Small intestine (tissue), 7 donors: ENCODE measurements around the gene MAP4K3. TPM values are rescaled to one million over a fixed set of nuclear protein-coding genes. Genes with fewer than 3 reads are reported as not detected.

ENCODE experiments used
- DNase-seq, 2 donors: peaks; one replicate each; pipeline versions ENCODE4 v3.0.0 to v3.0.0-alpha.2; 2013
- FAIRE-seq: peaks from 2 replicates; lab custom pipeline; 2012; peaks lifted over from hg19 to GRCh38; lab: Jason Lieb, UNC
- H3K27ac ChIP-seq, 3 donors: one replicate each; pipeline ENCODE4 v1.5.1; 2013; ENCODE audit warnings: low read length in 2 of 3, mild to moderate bottlenecking in 2 of 3, control low read depth in 1 of 3, inconsistent platforms in 1 of 3, low read depth in 1 of 3, moderate library complexity in 1 of 3
- H3K27me3 ChIP-seq, 3 donors: one replicate each; pipeline ENCODE4 v1.6.1; 2013; ENCODE audit warnings: low read length in 3 of 3, inconsistent platforms in 1 of 3; ENCODE audit not compliant: control insufficient read depth in 3 of 3, insufficient read depth in 3 of 3
- H3K36me3 ChIP-seq, 3 donors: one replicate each; pipeline ENCODE4 v1.6.1; 2013; ENCODE audit warnings: low read length in 3 of 3, inconsistent platforms in 1 of 3, low read depth in 1 of 3, mild to moderate bottlenecking in 1 of 3, moderate library complexity in 1 of 3; ENCODE audit not compliant: control insufficient read depth in 3 of 3, insufficient read depth in 2 of 3
- H3K4me1 ChIP-seq, 3 donors: one replicate each; pipeline ENCODE4 v1.6.1; 2013; ENCODE audit warnings: low read length in 2 of 3, inconsistent platforms in 1 of 3, low read depth in 1 of 3, mild to moderate bottlenecking in 1 of 3, moderate library complexity in 1 of 3; ENCODE audit not compliant: control insufficient read depth in 3 of 3, insufficient read depth in 2 of 3
- H3K4me3 ChIP-seq, 3 donors: one replicate each; pipeline ENCODE4 v1.5.1; 2013; ENCODE audit warnings: low read length in 3 of 3, control low read depth in 1 of 3, inconsistent platforms in 1 of 3, low read depth in 1 of 3, mild to moderate bottlenecking in 1 of 3, moderate library complexity in 1 of 3
- H3K9me3 ChIP-seq, 2 donors: one replicate each; pipeline ENCODE4 v1.6.1; 2013; ENCODE audit warnings: low read depth in 1 of 2, low read length in 1 of 2; ENCODE audit not compliant: control insufficient read depth in 2 of 2, insufficient read depth in 1 of 2
- WGBS, 3 donors: extraction: QIAGEN DNeasy Blood & Tissue Kit; methylation state at CpG; one replicate each; pipeline ENCODE4 v1.1.7; 2013; 5-methylcytosine and 5-hydroxymethylcytosine counted together
- polyA plus RNA-seq, 4 donors: library from polyadenylated mRNA; stranded (reverse) in 3 of 4; unstranded in 1 of 4; fragments of 200-250 nt in 3 of 4; fragments of 120-200 nt in 1 of 4; gene quantifications; one replicate each; pipeline versions ENCODE4 v1.2.1 to v1.2.3, GENCODE V29; 2013
- donor health status: healthy with polysubstance abuse.
- donor health status: control.
- donor health status: control.
- donor health status: Bipolar disorder and iron deficiency.
- donor health status: healthy.

The MAP4K3 gene
- polyA plus RNA-seq, 4 donors = 9.5 to 29.9 (median 13.9) TPM

DNA sequence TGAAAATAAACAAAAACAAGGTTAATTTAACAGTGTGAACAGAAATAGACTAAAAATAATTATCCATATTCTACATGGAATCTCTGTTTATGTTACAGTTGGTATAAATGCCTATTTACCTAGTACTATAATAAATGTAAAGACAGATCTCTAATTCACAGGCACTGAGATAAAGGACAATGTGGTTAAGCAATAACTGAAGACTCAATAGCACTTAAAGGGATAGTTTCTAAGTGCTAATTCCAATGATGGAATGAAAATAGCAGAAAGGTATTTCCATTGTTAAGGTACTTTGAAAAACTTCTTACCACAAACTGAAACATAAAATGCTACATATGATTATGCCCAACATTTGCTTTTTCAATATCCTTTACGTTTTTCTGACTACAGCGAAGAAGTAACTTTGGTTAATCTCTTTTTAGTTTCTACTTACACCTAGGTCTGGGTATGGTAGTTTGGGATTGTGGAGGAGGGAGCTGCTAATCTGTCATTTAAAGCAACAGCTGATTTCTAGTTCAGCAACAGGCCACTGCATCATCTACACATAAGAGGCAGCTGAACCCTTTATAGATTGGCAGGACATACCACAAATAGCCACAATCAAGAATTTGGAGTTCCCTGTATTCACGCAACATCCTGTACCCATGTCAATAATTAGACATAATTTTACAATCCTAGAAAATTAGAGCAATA lies 27.2 kb downstream of the MAP4K3 start:
- no peaks in the 10 kb centered on the region for H3K27me3 ChIP-seq
- no peak overlapping the region for H3K4me3 ChIP-seq
- 67 to 83% (median 77%) methylated on average over 3 of the region's 3 CpGs for WGBS, 3 donors
- no peak overlapping the region for H3K27ac ChIP-seq
- DNase-seq (no peak), FAIRE-seq (no peak)
- H3K4me1 ChIP-seq = peaks cover 2 to 23% (median 11%) of the 10 kb centered on the region in 3 donors
- H3K36me3 ChIP-seq = no peaks in the 10 kb centered on the region
- no peaks in the 10 kb centered on the region for H3K9me3 ChIP-seq

DNA sequence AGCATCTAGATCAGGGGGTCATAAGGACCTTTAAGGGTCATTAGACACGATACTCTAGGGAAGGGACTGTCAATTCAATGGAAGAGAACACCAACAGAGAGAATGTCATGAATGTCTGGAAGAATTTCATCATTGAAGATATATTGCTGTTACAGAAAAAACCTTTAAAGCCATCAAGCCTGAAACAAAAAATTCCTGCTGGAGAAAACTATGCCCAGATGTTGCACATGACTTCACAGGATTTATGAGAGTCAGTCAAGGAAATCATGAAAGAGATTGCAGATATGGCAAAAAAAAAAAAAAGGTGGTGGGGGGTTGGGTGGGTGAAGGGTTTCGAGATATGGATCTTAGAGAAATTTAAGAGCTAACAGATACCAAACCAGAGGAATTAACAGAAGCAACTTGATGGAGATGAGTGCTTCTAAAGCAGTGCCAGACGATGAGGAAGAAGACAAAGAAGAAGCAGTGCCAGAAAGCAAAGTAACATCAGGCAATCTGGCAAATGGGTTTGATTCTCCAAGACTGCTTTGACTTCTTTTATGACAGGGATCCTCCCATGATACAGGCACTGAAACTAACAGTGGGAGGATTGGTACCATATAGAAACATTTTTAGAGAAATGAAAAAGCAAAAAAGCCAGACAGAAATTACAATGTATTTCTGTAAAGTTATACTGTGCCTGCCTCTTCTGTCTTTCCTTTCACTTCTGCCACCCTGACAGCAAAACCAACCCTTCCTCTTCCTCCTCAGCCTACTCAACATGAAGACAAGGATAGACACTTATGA lies 28.5 kb downstream of the MAP4K3 start:
- Histone ChIP-seq H3K36me3 (peaks cover 0 to 7% (median 0%) of the 10 kb centered on the region in 3 donors), H3K4me1 (peaks cover 2 to 23% (median 11%) of the 10 kb centered on the region in 3 donors), H3K4me3 (no peak overlapping the region), H3K9me3 (no peaks in the 10 kb centered on the region), H3K27me3 (no peaks in the 10 kb centered on the region), H3K27ac (no peak overlapping the region)
- 61 to 64% (median 62%) methylated on average over 3 of the region's 3 CpGs for WGBS, 3 donors
- DNase-seq (no peak), FAIRE-seq (no peak)

DNA sequence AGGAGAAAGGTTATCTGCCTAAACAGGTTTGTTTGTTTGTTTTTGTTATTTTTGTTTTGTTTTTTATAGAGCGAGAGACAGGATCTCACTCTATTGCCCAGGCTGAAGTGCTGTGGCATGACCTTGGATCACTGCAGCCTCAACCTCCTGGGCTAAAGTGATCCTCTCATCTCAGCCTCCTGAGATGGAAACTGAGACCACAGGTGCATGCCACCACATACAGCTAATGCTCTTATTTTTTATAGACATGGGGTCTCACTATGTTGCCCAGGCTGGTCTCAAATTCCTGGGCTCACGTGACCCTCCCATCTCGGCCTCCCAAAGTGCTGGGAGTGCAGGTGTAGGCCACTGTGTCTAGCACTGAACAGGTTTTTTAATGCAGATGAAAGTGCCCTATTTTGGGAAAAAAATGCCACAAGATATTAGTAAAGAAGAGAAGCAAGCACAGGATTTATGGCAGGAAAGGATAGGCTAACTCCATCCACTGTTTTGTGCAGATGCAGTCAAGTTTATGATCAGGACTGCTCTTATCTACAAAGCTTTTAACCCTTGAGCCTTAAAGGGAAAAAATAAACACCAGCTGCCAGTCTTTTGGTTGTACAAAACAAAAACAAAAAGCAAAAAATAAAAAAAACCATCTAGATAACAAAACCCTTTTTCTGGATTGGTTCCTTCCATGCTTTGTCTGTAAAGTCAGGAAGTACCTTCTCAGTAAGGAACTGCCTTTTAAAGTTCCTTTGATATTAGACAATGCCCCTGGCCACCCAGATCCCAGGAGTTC lies 29.4 kb downstream of the MAP4K3 start:
- Histone ChIP-seq H3K36me3 (peaks cover 0 to 11% (median 0%) of the 10 kb centered on the region in 3 donors), H3K4me3 (no peak overlapping the region), H3K9me3 (no peaks in the 10 kb centered on the region), H3K27me3 (no peaks in the 10 kb centered on the region), H3K4me1 (peaks cover 0 to 23% (median 11%) of the 10 kb centered on the region in 3 donors), H3K27ac (no peak overlapping the region)
- DNase-seq (peak in 1 of 2 donors; percentile 40), FAIRE-seq (no peak)
- 85 to 91% (median 88%) methylated on average over 3 of the region's 3 CpGs for WGBS, 3 donors

DNA sequence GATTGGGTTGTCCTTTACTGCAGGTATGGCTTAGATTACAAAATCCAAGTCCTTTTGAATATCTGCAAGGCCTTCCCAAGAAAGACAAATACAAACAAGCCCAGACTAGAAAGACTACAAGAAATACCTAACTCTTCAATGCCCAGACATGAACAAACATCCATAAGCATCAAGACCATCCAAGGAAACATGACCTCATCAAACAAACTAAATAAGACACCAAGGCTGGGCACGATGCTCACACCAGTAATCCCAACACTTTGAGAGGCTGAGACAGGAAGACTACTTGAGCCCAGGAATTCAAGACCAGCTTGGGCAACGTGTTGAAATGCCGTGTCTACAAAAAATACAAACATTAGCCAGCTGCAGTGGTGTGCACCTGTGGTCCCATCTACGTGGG lies 31.7 kb downstream of the MAP4K3 start:
- Histone ChIP-seq H3K9me3 (no peaks in the 10 kb centered on the region), H3K4me3 (no peak overlapping the region), H3K4me1 (peaks cover 0 to 14% (median 11%) of the 10 kb centered on the region in 3 donors), H3K27me3 (no peaks in the 10 kb centered on the region), H3K27ac (no peak overlapping the region), H3K36me3 (peaks cover 0 to 14% (median 0%) of the 10 kb centered on the region in 3 donors)
- FAIRE-seq (no peak), DNase-seq (no peak)
- 89 to 90% (median 89%) methylated on average over 4 of the region's 4 CpGs for WGBS, 3 donors

DNA sequence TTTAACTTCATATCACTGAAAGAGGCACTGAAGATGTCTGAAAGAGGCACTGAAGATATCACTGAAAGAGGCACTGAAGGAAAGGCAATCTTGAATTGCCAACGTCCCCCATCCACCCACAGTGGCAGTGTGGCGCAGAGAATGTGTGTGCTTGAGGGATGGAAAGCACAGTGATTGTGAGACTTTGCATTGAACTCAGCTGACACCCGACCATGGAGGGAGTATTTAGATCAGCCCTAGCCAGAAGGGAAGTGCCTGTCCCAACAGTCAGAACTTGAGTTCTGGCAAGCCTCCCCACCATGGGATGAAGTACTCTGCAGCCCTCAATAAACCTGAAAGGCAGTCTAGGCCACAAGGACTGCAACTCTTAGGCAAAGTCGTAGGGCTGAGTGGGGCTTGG lies 33.8 kb downstream of the MAP4K3 start:
- Histone ChIP-seq H3K36me3 (peaks cover 0 to 14% (median 0%) of the 10 kb centered on the region in 3 donors), H3K27ac (no peak overlapping the region), H3K27me3 (no peaks in the 10 kb centered on the region), H3K4me1 (peaks cover 0 to 11% (median 10%) of the 10 kb centered on the region in 3 donors), H3K4me3 (no peak overlapping the region), H3K9me3 (no peaks in the 10 kb centered on the region)
- WGBS, 3 donors = 66 to 74% (median 72%) methylated on average over 4 of the region's 4 CpGs
- DNase-seq (no peak), FAIRE-seq (no peak)

DNA sequence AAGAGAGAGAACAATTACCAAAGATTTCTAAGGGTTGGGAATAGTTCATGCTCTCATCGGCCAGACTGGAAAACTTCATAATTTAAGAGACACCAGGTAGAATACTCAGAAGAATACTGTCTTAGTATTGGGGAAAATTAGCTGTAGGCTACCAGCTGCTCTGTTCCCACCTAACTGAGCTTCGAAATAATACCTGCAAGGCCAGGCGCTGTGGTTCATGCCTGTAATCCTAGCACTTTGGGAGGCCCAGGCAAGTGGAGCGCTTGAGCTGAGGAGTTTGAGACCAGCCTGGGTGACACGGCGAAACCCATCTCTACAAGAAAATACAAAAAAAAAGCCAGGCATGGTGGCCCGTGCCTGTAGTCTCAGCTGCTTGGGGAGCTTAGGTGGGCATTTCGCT lies 35.8 kb downstream of the MAP4K3 start:
- Histone ChIP-seq H3K9me3 (no peaks in the 10 kb centered on the region), H3K4me3 (no peak overlapping the region), H3K27ac (no peak overlapping the region), H3K36me3 (peaks cover 0 to 14% (median 0%) of the 10 kb centered on the region in 3 donors), H3K27me3 (no peaks in the 10 kb centered on the region), H3K4me1 (peaks cover 0 to 2% (median 2%) of the 10 kb centered on the region in 3 donors)
- DNase-seq = no peak
- no peak for FAIRE-seq
- WGBS, 3 donors = 93 to 96% (median 94%) methylated on average over 8 of the region's 8 CpGs

DNA sequence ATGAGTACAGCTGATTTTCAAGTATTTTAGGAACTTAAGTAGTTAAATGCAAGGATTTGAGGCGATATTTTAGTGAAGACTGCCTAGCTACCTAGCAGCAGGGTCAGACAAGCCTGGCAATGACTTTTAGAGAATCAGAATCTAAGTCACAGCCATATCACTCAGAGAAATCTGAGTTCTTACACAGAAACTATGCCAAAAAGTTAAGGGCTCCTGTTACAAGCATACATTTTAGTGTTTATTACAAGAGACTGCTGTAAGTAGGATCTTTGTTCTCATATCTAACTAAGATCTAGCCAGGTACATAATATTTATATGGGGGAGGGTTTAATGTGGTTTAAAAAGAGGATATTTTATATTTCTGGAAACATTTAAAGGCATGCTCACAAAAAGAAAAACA lies 37.5 kb downstream of the MAP4K3 start:
- H3K27me3 ChIP-seq = no peaks in the 10 kb centered on the region
- H3K27ac ChIP-seq = no peak overlapping the region
- H3K4me3 ChIP-seq = no peak overlapping the region
- 63 to 82% (median 76%) methylated on average over 1 of the region's 1 CpG for WGBS, 3 donors
- peaks cover 0 to 2% (median 2%) of the 10 kb centered on the region in 3 donors for H3K4me1 ChIP-seq
- DNase-seq (no peak), FAIRE-seq (no peak)
- no peaks in the 10 kb centered on the region for H3K9me3 ChIP-seq
- peaks cover 0 to 14% (median 0%) of the 10 kb centered on the region in 3 donors for H3K36me3 ChIP-seq

DNA sequence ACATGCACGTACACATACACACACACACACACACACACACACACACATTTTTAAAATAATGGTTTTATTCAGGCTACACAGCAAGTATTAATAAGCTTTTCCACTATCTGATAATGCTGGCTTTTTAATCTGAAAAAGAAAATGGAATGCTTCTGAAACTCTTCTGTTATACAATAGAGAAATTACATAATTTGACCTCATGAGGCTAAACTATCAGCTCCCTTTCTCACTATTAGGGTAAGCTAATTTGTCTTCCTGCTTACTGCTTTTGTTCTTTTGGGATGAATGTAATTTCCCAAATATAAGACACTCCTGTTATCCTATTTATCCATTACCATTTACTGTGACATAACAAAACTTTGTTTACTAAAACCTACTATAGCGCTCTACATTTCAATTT lies 41.8 kb downstream of the MAP4K3 start:
- DNase-seq (no peak), FAIRE-seq (no peak)
- Histone ChIP-seq H3K27me3 (no peaks in the 10 kb centered on the region), H3K4me1 (peaks cover 0 to 2% (median 2%) of the 10 kb centered on the region in 3 donors), H3K36me3 (no peaks in the 10 kb centered on the region), H3K27ac (no peak overlapping the region), H3K4me3 (no peak overlapping the region), H3K9me3 (no peaks in the 10 kb centered on the region)
- WGBS, 3 donors = 87 to 94% (median 93%) methylated on average over 2 of the region's 2 CpGs
